ENCODE data around the gene LRRC7.
"Not testable (repeated sequence)": the region's sequence is repeated elsewhere in the genome, so short reads cannot be mapped to it uniquely, and the experiment has no call there.

LRRC7 gene

GRCh38 chr1:69987881-69988280 lies 420.2 kb downstream of the LRRC7 start:
- no peak for DNase-seq

GRCh38 chr1:69991644-69992043 lies 423.9 kb downstream of the LRRC7 start:
- DNase-seq = no peak

DNA sequence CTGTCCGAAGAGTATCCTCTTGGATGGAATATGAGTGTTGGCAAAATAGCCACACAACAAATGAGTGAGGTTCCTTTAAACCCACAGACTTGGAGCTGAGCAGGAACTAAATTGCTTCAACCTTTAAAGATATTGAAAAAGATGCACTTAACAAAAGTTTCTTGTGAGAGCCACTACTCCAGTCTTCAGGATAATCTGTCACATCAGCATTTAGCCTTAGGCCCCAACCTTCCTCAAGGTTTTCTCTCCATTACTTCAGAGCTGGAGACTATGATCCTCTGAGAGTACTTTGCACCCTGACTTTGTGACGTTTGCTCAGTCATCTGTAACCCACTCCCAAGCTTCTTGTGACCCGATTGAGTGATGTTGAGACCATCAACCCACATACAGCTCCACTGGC lies 424.9 kb downstream of the LRRC7 start:
- DNase-seq = no peak

DNA sequence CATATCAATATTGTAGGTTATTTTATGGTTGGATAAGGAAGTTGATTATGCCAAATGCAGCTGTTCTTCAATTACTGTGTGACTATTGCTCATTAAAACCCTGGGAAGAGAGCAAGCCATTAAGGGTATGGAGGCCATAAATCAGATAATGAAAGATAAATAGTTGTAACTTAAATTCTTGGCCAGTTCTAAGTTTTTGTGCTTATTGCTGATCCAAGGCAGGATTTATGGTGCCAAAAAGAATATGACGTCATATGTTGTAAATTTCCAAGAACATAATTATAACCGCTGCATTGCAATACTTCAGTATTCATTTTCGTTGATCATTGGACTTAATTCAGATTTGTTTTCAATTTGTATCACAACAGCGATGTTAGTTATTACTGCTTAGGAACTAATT lies 426.1 kb downstream of the LRRC7 start:
- no peak for DNase-seq

DNA sequence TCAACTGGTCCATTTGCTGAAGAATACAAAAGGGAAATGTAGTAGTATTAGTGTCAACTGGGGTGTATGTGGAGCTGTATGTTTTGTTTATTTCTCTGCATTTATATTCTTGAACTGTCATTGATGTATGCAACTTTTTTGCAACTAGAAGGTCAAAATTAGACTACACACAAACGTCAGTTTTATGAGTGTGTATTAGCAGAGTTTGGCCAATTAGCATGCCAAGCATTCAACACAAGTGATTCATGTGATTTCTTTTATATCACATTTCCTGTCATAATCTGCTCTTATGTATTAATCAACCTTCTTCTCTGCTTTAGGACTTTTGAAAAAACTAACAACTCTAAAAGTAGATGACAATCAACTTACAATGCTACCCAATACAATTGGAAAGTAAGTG lies 426.5 kb downstream of the LRRC7 start:
- DNase-seq = no peak

DNA sequence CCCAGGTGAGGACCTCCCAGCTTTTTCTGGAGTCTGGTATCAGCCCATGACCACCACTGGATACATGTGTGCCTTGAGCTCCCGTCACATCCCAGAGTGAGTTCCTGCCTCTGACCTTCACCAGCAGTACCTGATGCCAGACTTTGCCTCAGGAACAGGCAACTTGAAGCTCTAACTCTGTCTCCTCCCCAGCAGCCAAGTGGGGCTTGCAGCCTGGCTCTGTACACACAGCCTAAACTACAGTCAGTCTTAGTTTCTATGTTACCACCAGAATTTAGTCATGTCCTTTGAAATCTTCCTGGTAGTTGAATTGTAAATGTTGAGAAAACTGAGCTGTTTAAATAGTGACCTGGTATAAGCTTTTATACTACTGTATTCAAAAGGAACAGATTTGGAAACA lies 431.1 kb downstream of the LRRC7 start:
- DNase-seq = no peak

GRCh38 chr1:70003211-70003908 lies 435.6 kb downstream of the LRRC7 start:
- no peak for DNase-seq

- DNase-seq = no peak
These were observed 437.8 kb downstream of the LRRC7 start for GRCh38 chr1:70005386-70006034.

- no peak for DNase-seq
These were observed 440.9 kb downstream of the LRRC7 start for GRCh38 chr1:70008660-70009059.

DNA sequence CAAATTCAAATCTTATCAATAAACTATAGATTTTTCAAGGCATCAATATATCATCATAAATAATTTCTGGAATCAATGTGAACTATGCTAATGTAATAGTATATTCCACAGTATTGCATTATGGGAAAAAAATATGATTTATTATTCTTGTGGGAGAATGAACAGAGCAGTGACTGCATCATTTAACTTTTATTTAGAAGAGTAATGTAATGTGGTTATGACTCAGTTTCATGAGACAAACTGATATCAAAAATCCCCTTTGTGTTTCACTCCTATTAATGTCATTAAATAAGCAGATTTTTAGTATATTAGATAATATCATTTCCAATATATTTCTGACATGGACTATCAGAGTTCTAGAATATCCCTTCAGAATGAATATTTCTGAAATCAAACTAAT lies 450.0 kb downstream of the LRRC7 start:
- DNase-seq = no peak

DNA sequence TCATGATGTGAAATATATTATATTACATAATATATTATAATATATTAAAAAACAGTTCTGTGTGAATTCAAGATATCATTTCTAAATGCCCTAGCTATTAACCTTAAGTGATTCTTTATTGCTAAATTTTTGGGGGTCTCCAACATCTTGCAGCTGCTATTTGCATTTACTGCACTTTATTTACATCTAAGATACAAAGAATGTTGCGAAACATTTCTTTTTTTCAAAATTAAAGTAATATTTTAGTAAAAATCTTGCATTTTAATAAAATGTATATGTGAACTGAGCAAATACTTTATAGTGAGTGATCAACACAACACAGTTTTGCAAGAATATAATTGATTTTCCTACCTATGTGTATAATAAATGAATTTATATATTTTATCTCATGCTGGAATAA lies 456.6 kb downstream of the LRRC7 start:
- no peak for DNase-seq

DNA sequence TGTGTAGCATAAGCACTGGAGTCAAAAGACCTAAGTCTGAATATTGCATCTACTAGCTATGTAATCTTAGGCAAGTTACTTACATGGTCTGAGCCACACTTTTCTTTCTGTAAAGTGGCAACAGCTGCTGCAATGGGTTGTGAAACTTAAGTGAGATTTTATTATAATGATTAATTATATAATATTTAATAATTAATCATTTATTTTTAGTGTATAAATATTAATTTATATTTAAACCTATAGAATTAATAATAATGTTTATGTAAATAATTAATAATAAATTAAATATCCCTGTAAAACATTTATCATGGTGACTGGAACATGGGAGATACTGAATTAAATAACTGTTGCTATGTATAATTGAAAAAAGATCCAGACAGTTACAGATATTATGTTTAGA lies 457.3 kb downstream of the LRRC7 start:
- no peak for DNase-seq

DNA sequence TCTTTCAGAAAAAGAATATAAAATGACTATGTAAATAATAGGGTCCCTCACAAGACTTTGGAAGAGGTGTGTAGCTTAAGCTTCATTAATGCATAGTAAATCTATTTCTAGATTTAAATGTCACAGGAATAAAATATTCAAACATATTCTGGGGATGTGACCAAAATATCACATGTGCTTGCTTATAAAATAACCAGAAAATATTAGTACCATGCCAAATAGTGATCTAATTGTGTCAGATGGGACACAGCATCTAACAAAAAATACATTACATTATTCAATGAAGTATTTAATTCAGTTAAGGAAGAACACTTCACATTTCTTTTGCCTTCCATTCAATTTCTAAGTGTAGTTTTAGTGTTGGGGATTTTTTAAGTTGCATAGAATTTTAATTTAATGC lies 458.1 kb downstream of the LRRC7 start:
- no peak for DNase-seq

DNA sequence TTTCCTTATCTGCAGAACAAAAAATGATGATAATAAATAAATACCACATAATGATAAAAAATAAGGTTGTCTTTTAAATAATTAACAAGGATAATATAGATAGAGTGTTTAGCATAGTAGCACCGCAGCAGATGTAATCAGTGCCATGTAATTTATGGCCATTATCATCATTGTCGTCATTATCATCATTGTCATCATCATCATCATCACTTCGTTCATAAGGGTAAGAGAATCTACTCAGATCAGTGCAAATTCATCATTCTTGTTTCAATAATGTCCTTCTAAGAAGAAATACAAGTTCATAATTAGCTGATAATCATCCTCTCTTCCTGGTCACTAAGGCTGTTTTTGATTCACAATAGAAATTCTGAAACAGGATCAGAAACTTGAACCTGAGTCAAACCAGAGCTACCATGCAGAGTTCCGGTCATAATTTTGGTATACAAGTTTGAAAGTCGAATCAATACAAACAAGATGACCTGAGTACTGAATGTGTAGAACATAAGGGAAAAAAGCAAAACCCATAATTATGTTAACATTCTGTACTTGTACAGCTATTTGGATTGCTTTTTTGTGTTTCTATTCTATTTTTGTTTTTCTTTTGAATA lies 465.6 kb downstream of the LRRC7 start:
- no peak for DNase-seq

- DNase-seq = no peak
These were observed 466.2 kb downstream of the LRRC7 start for GRCh38 chr1:70033936-70034335.

- no peak for DNase-seq
These were observed 466.7 kb downstream of the LRRC7 start for GRCh38 chr1:70034403-70034802.

DNA sequence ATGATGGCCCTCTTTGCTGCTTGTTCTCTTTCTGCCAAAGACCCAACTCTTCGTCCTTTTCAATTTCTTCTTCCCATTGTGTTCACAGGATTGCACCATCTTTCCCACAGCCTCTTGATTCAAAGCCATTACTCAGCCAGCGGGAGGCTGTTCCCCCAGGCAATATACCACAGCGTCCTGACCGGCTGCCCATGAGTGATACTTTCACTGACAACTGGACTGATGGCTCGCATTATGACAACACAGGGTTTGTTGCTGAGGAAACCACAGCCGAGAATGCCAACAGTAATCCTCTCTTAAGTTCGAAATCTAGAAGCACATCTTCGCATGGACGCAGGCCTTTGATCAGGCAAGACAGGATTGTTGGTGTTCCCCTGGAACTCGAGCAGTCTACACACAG lies 470.3 kb downstream of the LRRC7 start:
- no peak for DNase-seq

- DNase-seq = no peak
These were observed 471.8 kb downstream of the LRRC7 start for GRCh38 chr1:70039485-70039884.

DNA sequence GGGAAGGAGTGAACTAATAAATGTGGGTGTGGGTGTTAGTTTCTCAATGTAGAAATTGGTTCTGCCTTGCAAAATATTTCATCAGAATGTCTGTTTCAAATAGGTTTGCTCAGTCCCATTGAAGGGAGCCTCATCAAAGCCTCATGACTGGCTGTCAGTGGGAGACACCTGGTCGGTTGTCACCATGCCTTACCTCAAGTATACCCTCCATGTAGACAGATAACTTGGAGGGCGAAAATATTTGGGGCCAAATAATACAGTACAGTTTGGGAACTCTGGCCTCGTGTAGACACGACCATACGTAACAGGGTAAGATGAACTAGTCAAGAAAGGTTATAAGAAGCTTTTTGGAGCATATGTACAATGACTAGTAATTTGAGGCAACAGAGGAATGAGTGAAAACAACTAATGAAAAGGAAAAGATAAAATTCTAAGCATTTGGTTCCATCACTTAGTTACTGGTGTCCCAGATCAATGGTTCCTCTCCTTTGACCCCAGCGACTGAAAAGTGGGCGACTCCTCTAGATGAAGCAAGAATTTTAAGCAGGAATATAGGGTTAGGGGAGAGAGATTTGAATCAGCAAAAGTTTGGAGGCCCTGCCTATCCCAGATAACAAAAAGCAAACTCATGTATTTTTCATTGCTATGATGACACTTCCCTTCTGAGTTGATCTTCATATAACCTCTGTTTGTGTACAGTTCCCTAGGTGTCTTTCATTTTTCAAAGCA lies 473.8 kb downstream of the LRRC7 start:
- no peak for DNase-seq

DNA sequence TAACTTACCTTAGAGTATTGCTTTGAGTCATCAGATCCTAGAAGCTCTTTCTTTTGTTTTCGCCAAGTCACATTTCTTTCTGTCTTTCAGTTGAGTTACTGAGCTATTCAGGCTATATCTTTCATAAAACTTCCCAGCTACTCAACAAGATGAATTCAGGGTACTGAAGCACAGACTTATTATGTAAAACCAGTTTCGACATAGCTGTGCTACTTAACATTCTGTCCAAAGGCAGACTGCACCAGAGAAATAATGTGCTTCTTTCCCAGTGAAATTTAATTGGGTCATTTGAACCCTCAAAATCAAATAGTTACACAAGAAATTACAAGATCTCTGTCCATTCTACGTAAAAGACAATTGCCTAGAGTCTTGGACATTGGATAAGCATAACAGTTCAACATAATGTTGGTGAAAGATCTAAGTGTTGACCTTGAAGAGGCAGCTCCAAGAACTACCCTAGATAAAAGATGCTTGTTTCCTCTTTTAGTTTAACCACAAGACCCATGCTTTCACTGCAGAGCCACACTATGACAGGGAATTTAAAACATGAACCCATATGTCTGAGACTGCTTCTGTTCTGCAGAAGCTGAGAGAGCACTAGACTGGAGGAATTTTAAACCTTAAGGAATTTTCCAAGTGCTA lies 474.5 kb downstream of the LRRC7 start:
- DNase-seq = no peak

- DNase-seq = no peak
These were observed 476.1 kb downstream of the LRRC7 start for GRCh38 chr1:70043804-70044203.

DNA sequence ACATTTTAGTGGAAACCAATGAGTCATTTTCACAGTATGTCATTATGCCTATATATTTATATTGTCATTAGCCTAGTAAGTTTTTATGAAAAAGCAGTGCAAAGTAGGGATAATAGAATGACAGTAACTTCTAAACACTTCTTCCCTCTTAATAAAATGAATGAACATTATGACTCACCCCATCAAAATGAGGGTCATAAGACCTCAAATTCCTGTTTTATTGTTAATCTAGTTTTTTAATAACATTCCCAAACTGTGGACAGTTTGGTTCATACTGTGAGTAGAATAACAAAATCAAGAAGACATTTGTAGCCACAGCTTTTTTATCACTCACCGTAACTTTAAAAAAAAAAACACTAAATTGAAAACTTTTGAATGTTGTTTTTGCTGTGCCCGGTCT lies 477.1 kb downstream of the LRRC7 start:
- no peak for DNase-seq

DNA sequence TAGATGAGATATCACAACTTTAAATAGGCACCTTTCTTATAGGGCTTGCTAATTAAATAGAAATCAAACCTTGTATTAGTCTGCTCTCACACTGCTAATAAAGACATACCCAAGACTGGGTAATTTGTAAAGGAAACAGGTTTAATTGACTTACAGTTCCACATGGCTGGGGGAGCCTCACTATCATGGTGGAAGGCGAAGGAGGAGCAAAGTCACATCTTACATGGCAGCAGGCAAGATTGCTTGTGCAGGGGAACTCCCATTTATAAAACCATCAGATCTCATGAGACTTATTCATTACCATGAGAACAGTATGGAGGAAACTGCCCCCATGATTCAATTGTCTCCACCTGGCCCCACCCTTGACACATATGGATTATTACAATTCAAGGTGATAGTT lies 477.9 kb downstream of the LRRC7 start:
- not testable (repeated sequence) for DNase-seq
